Nephron (organoid): ENCODE data around the gene GPR62.

Experiments
- H3K27ac Mint-ChIP-seq, 3 experiments: 2 replicates each; pipeline ENCODE4 v1.8.0; 2020; ENCODE audit warnings: mixed read lengths in 3 of 3, mild to moderate bottlenecking in 2 of 3, moderate library complexity in 1 of 3
- H3K27me3 Mint-ChIP-seq: 2 replicates; pipeline ENCODE4 v1.8.0; 2021; ENCODE audit warnings: low read depth, mild to moderate bottlenecking, moderate library complexity, mixed read lengths
- H3K36me3 Mint-ChIP-seq: 2 replicates; pipeline ENCODE4 v1.8.0; 2020; ENCODE audit warnings: low read depth, mixed read lengths
- H3K4me1 Mint-ChIP-seq: 2 replicates; pipeline ENCODE4 v1.8.0; 2020; ENCODE audit warnings: mixed read lengths
- H3K4me3 Mint-ChIP-seq, 3 experiments: 2 replicates each; pipeline ENCODE4 v1.8.0; 2020; ENCODE audit warnings: mild to moderate bottlenecking in 3 of 3, mixed read lengths in 3 of 3, moderate library complexity in 2 of 3
- H3K9me3 Mint-ChIP-seq: 2 replicates; pipeline ENCODE4 v1.8.0; 2020; ENCODE audit warnings: mixed read lengths
- TF ChIP-seq, protein P1 (sequence below), 3 experiments: fragments of 200-600 bp; sonication (generic); IDR thresholded peaks; one replicate each; pipeline ENCODE4 v1.5.0; 2021; ENCODE audit warnings: antibody characterized with exemption in 3 of 3; ENCODE audit not compliant: unreplicated experiment in 3 of 3

Gene GPR62

DNA sequence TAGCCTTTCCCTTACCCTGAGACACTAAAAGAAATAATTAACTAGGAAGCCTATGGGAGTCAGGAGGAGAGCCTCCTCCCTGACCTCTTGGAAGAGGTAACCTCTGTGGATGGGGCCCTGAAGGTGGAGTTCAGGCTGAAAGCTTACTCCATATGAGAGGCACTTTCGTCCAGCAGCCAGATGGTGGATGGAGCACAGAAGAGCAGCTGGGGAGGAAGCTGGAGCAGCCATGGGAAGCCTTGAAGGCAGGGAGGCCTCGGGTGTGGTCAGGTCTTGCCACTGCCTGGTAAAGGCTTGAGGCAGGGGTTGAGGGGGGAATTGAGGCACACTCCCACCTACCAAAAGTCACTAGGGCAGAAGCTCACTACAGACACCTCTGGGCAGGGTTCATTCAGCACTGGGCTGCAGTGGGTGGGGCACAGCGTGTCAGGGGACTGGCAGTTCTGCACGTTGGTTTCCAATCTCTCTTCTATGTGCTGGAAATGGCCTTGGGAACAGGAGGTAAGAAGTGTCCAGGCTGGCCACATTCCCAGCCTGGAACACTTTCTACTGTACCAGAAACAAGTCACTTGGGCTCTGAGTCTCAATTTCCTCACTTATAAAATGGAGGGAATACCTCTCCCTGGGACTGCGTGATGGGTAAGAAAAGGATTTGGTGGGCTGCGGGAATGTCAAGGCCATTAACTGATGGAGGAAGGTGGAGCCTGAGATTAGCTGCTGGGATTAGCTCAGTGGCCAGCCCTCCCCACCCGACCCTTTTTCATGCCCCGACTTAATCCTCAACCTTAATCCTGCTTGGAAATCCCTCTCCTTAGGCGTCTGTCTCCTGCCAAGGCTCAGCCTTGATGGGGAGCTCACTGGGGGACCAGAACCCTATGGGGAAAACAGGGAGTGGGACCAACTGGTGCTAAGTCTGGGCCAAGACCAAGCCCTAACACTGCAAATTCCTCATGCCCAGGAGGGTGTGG, 6.7 kb downstream of the GPR62 start:
- Mint-ChIP-seq H3K27me3 (peaks cover 3% of the 10 kb centered on the region), H3K4me1 (peaks cover 43% of the 10 kb centered on the region), H3K27ac (peak overlapping the region in 1 of 3 experiments; percentile 69), H3K9me3 (no peaks in the 10 kb centered on the region), H3K36me3 (peaks cover 10% of the 10 kb centered on the region), H3K4me3 (peak overlapping the region in 2 of 3 experiments; percentile 23 to 65)
- TF ChIP-seq, protein P1, sequence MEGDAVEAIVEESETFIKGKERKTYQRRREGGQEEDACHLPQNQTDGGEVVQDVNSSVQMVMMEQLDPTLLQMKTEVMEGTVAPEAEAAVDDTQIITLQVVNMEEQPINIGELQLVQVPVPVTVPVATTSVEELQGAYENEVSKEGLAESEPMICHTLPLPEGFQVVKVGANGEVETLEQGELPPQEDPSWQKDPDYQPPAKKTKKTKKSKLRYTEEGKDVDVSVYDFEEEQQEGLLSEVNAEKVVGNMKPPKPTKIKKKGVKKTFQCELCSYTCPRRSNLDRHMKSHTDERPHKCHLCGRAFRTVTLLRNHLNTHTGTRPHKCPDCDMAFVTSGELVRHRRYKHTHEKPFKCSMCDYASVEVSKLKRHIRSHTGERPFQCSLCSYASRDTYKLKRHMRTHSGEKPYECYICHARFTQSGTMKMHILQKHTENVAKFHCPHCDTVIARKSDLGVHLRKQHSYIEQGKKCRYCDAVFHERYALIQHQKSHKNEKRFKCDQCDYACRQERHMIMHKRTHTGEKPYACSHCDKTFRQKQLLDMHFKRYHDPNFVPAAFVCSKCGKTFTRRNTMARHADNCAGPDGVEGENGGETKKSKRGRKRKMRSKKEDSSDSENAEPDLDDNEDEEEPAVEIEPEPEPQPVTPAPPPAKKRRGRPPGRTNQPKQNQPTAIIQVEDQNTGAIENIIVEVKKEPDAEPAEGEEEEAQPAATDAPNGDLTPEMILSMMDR (IDR thresholded peaks at IDR 0.05; ENCODE audit: unreplicated experiment in 3 of 3) = no peak

DNA sequence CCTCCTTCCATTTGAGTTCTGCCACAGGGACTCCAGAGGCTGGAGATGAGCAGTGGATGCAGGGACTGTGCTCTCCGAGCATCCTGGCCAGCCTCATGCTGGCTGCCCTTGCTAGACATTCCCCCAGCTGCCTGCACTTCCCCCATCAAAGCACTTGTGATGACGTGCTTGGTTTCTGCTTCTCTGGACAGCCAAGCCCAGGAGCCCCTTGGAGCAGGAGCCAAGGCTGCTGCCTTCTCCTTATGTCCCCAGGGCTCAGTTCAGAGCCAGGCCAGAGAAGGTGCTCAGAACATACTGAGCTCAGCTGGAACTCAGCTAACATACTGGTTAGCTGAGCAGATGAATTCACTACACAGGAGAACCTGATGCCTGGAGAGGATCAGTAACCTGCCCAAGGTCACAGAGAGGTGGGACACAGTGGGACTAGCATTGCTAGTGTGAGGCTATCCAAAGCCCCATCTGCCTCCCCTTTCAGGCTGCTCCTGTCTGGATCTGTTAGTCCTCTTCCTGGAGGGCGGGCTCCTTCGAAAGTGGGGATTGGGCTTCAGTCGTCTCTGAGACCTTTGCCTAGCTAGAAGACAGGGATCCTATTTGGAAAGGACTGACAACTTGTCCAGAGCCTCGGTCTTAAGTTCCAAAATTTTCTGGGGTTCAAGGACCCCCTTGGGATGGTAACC, 7.8 kb downstream of the GPR62 start:
- Mint-ChIP-seq H3K36me3 (peaks cover 10% of the 10 kb centered on the region), H3K4me3 (peak overlapping the region in 2 of 3 experiments; percentile 26 to 69), H3K27ac (peak overlapping the region in 1 of 3 experiments; percentile 70), H3K27me3 (peaks cover 3% of the 10 kb centered on the region), H3K4me1 (peaks cover 43% of the 10 kb centered on the region), H3K9me3 (no peaks in the 10 kb centered on the region)
- TF ChIP-seq, protein P1 (IDR thresholded peaks at IDR 0.05; ENCODE audit: unreplicated experiment in 3 of 3) = no peak

DNA sequence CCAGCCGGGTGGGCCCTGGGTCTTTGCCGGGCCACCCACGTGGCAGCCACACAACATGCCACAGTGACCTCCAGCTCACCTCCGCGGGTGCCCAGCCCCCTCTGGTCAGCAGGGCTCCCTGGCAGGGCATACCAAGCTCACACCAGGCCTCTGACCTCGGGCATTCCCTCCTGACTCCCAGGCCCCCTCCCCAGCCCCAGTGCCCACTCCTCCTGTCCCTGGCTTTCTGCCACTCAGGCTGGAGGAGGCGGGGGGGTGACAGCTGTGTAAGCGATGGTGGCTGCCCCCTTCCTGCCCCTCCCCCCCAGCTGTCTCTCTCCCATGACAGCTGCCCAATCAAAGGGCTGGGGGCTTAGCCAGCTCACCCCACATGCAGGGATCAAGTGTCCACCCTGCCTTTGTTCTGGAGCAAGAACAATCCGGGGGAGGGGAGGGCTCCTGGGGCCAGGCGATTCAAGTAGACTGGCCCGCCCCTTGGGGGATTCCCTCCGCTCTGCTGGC, 8.8 kb downstream of the GPR62 start:
- TF ChIP-seq, protein P1 (IDR thresholded peaks at IDR 0.05; ENCODE audit: unreplicated experiment in 3 of 3) = no peak
- Mint-ChIP-seq H3K27me3 (peaks cover 3% of the 10 kb centered on the region), H3K36me3 (peaks cover 3% of the 10 kb centered on the region), H3K9me3 (no peaks in the 10 kb centered on the region), H3K4me1 (peaks cover 52% of the 10 kb centered on the region), H3K4me3 (peak overlapping the region; percentile 82 to 97 (median 94)), H3K27ac (peak overlapping the region; percentile 27 to 83 (median 42))

DNA sequence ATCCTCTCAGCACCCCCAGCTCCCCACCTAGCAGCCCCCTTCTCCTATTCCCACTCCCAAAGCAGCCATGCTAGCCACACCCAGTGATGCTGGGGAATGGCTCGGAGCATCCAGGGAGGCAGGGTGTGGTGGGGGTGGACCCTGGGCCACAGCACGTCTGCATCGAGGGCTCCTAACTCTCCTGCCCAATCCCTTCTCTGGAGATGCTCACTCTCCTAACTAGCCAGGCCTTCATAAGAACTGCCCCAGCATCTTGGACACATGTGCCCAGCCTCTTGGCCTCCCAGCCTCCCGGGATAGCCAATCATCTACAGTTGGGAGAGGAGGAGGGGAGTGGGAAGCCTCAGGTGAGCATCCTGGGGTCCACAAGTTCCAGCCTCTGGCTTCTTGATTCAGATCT, 9.3 kb downstream of the GPR62 start:
- Mint-ChIP-seq H3K27ac (peak overlapping the region; percentile 27 to 83 (median 42)), H3K27me3 (peaks cover 3% of the 10 kb centered on the region), H3K9me3 (no peaks in the 10 kb centered on the region), H3K4me3 (peak overlapping the region; percentile 82 to 97 (median 94)), H3K4me1 (peaks cover 56% of the 10 kb centered on the region), H3K36me3 (peaks cover 3% of the 10 kb centered on the region)
- TF ChIP-seq, protein P1 (IDR thresholded peaks at IDR 0.05; ENCODE audit: unreplicated experiment in 3 of 3) = no peak

DNA sequence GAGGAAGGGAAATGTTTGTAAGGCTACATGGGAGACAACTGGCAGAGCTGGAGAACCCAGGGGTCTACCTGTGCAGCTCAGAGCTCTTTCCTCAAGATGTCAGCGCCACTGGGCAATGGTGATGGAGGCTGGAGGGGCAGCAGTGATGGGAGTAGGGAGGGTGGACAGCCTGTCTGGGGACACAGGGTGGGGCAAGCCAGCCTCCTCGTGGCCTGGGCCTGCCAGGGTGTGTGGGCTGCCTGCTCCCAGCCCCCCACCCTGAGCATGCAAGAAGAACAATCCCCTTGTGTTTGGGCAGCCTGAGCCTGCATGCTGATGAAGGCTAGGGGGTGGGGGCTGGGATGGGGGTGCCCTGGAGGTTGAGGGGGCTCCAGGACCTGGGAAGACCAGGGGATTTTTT, 10.8 kb downstream of the GPR62 start:
- Mint-ChIP-seq H3K9me3 (no peaks in the 10 kb centered on the region), H3K4me1 (peaks cover 64% of the 10 kb centered on the region), H3K36me3 (peaks cover 3% of the 10 kb centered on the region), H3K27ac (peak overlapping the region; percentile 42 to 92 (median 91)), H3K4me3 (peak overlapping the region; percentile 94 to 97 (median 96)), H3K27me3 (peaks cover 3% of the 10 kb centered on the region)
- TF ChIP-seq, protein P1 (IDR thresholded peaks at IDR 0.05; ENCODE audit: unreplicated experiment in 3 of 3) = no peak
